HG02678 (cell line): ENCODE data around the gene HNRNPA1.
"Not testable (repeated sequence)": the region's sequence is repeated elsewhere in the genome, so short reads cannot be mapped to it uniquely, and the experiment has no call there.

Source experiments
- ATAC-seq: cut with Tn5 transposase; IDR thresholded peaks from one replicate; pipeline ENCODE4 v1.9.1; 2021; ENCODE audit warnings: mild to moderate bottlenecking, moderate library complexity; ENCODE audit not compliant: unreplicated experiment

HNRNPA1 gene

DNA sequence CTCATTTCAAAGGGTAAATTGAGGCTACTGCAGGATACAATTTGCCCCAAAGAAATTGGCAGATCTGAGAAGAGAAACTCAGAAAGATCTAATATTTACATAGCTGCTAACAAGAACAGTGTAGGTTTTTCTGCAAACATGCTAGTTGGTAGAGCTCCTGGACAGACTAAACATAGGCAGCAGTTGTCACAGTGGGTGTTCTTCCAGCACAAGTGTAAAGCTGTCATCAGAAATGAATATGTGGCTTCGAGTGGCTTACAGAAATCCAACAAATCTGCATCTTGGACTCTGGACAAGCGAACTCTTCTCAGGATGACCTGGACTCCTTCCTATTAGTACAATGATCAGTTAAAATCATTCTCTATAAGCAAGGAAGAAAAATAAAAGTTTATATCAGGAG, 6.5 kb upstream of the HNRNPA1 start:
- no peak for ATAC-seq

DNA sequence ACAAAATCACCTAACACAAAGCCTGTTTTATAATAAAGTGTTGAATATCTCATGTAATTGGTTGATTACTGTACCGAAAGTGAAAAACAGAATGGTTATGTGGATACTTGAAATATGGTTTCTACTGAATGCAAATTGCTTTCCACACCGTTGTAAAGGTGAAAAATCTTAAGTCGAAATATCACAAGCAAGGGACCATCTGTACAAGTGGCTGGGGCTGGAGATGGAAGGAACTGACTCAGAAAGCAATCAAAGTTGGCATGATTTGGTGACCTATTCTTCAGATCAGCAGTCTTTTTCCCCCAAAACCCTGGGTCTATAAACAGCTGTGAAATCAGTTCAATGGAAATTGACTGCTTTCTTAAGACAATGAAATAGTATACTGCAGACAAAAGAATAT, 4.2 kb upstream of the HNRNPA1 start:
- ATAC-seq = no peak

DNA sequence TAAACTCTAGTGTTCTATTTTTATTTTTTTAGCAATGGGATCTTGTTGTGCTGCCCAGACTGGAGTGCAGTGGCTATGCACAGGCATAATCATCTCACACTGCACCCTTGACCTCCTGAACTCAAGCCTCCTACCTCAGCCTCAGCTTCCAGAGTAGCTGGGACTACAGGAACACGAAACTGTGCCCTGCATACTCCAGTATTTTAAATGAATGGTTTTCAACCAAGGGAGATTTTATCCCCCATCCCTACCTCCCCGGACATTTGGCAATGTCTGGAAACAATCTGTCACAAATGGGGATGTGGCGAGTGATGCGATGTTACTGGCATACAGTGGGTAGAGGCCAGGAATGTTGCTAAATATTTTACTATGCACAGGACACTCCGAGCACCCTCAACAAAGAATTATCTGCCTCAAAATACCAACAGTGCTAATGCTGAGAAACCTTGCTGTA, 2.7 kb upstream of the HNRNPA1 start:
- no peak for ATAC-seq

DNA sequence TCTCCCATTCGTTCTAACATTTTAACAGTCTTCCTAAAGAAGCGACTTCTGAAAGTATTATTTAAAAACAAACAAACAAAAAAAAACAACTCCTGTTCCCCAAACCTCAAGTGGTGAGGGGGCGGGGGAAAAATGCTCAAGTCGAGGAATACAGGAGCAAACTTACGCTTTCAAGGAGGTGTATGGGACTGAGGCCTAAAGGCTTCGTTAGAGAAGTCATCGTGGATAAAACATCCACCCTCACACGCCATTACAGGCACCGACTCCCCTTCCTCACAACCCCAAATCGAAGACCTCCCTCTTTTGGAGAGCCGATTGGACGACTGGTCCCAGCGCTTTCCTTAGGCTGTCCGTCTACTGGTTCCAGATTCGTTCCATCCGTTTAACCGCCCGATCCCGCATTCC, 1.3 kb upstream of the HNRNPA1 start:
- ATAC-seq = no peak

DNA sequence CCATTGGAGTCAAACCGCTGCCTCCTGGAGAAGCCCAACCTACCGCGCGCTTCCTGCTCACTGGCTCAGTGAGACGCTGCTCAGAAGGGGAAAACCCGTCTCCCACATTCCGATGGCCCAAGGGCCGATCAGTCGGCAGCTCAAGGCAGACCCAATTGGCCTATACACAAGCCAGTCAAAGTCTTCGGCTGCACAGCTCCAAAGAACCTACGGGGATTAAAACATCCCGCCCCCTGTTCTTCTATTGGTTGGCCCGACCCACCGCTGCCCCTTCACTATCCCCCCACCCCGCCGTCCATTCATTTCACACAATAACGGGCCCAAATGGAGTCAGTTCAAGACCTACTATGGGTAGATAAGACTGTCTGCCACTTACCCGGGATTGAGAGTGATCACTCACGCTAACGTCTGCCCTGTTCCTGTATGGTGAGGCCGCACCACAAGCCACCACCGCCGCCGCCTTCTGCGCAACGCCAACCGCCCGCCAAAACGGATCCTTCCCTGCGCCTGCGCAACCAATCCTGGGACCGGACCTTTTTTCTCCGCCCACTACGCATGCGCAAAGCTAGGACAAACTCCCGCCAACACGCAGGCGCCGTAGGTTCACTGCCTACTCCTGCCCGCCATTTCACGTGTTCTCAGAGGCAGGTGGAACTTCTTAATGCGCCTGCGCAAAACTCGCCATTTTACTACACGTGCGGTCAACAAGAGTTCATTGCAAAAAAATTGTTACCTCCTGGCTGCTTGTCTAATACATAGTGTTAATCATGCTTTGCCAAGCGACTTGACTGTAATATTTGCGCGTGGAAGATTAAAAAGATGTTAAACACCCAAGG, 676 bp upstream of the HNRNPA1 start, which contains the start of gene CBX5:
Gene CBX5 (minus strand): TSS at position 491 of the 836 bp plus-strand sequence. CDS start 22,472 bp downstream, outside the sequence.
- peak; percentile 71 for ATAC-seq

DNA sequence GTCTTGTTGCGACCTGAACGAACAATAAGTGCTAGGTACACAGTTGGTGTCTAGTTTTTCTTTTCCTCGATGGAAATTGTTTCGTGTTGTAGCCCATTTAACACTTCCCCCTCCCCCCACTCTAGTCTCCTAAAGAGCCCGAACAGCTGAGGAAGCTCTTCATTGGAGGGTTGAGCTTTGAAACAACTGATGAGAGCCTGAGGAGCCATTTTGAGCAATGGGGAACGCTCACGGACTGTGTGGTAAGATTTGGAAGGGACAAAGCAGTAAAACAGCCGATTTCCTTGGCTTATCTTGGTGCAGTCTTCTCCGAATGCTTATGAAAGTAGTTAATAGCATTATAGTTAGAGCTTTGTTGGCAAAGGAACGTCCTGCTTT, 724 bp downstream of the HNRNPA1 start:
- ATAC-seq = not testable (repeated sequence)

DNA sequence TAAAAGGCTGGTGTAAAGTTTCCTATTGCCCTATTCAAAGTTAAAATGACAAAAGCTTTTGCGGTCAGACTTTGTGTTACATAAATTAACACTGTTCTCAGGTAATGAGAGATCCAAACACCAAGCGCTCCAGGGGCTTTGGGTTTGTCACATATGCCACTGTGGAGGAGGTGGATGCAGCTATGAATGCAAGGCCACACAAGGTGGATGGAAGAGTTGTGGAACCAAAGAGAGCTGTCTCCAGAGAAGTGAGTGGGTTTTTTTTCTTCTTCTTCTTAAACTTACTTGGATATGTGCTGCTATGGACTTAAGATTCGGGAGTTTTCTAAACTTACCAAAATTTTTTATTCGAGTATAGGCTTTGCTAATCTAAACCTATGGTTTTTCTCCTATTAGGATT, 1.2 kb downstream of the HNRNPA1 start:
- ATAC-seq = not testable (repeated sequence)

DNA sequence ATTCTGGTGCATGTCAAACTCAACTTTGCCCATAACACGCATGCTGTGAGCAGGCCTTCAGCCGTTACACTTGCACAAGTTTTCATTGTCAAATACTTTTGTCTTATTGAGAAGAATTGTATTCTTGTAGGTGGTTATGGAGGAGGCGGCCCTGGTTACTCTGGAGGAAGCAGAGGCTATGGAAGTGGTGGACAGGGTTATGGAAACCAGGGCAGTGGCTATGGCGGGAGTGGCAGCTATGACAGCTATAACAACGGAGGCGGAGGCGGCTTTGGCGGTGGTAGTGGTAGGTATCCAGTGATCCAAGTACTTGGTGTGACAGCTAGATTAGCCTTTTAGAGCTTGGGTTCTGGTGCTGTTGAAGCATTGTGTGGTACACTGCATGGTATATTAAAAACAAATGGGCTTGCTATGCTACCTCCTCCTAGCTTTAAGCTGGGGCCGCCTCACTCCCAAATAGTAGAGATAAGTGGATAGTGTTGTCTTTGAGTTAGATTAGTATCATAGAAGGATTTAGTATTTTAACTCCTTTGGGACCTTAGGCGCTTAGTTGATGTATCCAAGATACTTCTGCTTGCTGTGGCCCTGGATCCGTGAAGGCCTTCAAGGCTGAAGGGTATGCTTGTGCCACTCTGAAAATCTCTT, 2.5 kb downstream of the HNRNPA1 start:
- no peak for ATAC-seq

DNA sequence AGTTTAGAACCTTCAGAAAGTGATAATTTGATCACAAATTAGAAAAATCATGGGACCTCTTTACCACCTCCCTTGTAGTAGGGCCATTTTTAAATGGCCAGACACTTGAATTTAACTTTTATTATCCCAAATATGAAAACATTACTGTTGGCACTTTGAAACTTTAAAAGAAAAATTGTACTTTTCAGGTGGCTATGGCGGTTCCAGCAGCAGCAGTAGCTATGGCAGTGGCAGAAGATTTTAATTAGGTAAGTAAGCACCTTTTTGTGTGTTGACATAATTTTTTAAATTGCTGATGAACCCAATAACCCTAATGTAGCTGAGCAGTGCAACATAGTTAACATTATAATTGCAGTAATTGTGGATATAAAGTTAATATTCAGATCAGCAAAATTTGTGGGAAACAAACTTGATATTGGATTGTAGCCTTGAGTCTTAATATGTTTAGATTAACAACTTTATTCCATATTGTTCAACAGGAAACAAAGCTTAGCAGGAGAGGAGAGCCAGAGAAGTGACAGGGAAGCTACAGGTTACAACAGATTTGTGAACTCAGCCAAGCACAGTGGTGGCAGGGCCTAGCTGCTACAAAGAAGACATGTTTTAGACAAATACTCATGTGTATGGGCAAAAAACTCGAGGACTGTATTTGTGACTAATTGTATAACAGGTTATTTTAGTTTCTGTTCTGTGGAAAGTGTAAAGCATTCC, 3.7 kb downstream of the HNRNPA1 start:
- not testable (repeated sequence) for ATAC-seq

DNA sequence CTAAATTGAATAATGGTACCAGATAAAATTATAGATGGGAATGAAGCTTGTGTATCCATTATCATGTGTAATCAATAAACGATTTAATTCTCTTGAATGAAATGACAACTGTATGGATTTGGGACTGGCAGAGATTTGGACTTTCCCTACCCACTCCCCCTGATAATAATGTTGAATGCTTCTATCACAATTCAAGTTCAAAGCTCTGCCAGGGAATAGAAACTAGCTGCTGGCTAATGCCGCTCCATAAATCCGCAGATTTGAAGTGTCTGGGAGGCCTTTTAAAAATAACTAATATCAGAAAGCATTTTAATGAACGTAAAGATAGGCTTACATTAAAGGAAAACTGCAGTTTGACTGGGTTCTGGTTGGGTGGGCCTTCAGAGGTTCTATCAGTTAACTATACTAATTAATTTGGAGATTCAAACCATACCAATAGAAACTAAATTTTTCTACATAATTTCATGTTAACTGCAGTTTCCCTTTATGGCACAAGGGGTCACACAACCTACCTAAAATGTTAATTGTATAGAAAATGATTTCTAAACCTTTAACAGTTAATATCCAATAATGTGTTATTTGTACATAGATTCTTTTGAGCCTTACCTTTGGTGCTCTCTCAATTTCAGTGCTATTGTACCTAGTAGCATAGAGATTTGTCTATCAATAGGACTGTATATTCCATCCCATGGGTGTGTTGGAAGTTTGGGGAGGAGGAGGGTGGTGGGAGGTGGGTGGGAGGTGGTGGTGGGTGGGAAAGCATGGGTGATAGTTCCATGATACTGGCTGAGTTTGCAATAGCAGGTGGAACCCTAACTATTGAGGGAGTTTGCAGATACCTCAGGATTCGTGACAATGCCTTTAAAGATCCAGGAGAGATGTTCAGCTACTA, 4.9 kb downstream of the HNRNPA1 start:
- ATAC-seq = no peak

DNA sequence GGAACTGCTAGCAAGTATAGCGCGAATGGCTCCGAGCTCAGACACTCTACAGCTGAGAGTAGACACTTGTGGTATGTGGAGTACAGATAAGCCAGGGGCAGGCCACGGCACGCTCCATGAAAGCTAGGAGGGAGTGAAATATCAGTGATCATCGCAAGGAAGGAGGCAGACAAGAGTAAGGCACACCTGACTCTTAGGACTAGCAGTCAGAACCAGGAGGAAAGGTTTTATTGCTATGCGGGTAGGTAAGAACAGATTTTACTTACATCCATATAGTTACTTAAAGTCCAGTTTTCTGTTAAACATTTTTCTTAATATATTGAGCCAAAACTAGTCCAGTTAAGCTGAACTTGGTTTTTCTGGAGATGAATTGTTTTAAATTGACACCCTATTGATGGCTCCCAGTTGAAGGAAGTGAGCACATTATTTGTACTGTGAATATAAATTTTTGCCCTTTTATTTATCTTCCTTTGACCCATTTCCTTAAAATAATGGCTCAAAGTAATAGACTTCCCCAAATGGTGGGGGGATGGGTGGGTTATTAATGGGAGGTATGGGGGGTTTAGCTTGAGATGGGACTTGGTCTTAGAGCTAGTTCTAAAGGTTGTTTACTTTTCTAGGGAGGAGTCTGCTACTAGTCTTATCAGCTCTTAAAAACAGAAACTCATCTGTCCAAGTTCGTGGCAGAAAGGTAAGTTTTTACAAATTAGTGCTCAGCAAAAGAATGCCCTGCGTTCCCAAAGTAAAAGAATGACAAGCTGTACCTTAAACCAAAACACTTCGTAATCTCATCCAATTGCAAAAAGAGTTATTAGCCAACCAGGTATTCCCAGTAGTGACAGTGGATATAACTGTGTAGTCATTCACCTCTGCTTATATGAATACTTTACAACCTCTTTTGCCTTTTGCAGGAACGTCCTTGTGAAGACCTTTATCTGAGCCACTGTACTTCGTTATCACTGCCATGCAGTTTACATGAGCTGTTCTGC, 5.8 kb downstream of the HNRNPA1 start:
- no peak for ATAC-seq

DNA sequence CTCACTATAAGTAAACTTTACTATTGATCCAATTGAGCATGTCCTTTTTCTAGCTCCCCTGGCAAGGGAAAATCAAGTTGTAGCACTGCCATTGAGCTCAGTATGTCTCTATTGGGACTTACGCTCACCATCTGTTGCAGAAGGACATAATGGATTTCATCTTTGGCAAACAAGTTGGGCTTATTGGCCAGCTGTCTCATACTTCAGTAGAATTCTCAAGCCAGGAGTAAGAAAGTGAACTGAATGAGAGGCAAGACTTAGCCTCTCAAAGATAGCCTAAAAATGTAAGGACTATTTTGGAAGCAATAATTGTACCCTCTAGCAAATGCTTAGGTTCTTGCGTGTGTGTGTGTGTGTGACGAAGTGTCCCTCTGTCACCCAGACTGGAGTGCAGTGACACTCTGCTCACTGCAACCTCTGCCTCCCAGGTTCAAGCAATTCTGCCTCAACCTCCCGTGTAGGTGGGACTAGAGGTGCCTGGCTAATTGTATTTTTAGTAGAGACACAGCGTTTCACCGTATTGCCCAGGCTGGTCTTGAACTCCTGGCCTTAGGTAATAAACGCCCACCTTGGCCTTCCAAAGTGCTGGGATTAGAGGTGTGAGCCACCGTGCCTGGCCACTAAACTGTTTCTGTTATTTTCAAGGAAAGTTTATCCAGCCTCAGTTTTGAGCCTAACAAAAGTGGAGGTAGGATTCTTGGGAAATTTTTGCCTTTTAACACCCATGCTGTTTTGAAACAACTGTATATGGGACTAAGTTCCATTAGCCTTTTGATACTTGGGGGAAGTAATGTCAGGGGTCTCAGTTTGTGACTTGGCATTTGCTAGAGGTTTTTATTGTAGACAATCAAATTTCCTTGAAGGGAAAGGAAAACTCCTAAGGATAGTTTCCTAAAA, 7.0 kb downstream of the HNRNPA1 start:
- no peak for ATAC-seq

DNA sequence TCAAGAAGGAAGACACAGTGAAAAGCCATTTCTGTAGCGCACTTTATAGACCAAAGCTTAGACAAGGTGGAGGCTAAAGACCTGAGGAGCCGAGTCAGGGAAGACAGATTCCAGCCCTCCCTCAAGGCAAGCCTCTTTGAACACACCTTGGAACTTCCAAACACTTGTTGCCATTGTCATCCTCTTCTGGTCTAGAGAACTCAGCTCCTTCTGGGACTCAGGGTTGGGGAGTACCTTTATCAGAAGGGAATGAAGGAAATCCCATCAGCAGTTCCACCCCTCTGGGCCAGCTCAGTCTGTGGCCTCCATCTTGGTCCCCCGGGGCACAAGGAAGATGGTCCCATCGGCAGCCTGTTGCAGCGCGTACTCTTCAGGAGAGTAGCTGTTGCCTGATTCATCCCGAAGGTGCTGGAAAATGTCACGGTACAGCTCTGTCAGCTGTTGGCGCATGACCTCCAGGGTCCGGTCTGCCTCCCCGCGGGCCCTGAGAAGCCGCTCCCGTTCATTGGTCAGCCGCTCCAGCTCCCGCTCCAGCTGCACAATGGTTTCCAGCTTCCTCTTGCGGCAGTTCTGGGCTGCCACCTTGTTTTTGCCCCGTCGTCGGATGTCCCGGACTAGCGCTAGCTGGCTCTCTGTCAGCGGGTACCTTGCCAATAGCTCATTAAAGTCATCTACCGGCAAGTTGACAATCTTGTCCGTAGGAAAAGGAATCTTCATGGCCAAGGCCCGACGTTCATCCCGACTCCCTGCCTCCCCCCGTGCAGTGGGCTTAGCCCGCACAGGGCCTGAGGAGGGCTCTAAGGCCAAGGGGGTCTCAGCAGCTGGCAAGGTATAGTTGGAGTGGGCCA, 11.8 kb downstream of the HNRNPA1 start:
- no peak for ATAC-seq

DNA sequence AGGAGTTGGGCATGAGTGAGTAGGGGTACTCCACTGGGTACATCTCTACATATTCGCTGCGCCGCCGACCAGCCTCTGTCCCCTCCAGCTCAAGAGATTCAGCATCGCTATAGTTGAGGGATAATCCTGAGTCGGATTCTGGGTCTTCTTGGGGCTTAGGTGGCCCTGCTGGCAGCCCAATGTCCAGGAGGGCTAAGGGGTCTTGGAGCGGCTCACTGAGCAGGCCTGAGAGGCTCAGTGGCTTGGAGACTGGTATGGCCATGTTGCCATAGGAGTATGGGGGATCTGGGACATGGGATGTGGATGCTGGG, 12.4 kb downstream of the HNRNPA1 start:
- no peak for ATAC-seq

DNA sequence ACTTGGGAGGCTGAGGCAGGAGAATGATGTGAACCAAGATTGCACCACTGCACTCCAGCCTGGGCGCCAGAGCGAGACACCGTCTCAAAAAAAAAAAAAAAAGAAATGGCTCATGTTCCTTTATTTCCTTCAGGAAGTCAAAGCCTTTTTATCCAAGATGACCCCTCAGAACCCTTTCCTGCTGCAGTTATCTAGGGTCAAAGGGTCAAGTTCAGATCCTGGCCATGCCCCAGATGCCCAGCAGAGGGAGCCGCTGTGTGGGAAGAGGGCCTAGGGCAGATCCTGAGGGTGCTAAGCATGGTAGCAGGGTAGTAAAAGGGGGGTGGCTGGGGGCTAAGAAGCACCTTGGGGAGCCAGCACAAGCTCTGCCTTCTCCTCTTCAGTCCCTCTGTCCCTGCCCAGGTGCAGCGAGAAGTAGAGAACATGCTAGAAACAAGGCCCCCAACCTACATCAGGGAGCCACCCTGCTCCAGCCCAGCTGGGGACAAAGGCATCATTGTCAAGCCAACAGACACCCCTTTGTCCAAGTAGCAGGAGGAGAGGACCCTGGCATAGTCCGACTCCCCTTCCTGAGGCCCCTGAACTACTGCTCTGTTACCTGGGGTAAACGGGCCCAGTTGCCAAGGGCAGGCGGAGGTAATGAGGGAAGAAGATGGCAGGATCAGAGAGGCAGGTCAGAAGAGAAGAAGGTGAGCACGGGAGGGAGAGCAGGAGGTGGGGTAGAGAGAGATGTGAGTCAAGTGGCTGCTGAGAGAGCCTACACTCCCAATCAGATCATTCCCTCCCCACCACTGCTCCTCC, 13.8 kb downstream of the HNRNPA1 start:
- no peak for ATAC-seq

DNA sequence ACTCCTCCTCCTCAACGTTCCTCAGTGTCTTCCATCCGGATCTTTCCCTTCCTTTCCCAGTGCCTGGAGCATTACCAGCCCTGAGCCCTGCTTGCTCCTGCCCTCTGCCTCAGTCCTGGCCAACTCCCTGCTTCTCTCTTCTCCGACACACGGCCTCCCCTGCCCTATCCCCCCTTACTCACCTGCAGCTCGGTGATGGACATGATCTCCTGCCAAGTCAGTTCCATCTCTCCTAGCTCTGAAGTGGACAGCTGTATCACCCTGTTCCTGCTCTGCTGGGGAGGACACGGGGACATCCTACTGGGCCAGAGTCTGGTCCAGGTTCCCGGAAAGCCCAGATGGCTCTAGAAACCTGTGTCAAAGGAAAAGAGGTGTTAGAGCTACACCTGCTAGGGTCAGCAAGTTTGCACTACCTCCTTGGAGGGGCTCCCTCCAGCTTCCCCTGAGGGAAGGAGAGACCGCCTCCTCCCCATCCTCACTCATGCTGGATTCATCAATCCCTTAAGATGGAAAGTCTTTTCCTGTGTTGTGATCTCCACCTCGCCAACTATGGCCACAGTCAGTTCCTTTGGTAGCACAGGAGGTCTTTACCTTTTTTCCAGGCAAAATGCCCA, 14.5 kb downstream of the HNRNPA1 start:
- ATAC-seq = no peak
